ENCODE results near the gene MAP6D1.

Gene MAP6D1

GRCh38 chr3:183825456-183826161 is at the start of gene MAP6D1:
MAP6D1 (minus strand) TSS chr3:183825577; CDS start chr3:183825547, 30 bp downstream.
- peak; percentile 58 for DNase-seq

DNA sequence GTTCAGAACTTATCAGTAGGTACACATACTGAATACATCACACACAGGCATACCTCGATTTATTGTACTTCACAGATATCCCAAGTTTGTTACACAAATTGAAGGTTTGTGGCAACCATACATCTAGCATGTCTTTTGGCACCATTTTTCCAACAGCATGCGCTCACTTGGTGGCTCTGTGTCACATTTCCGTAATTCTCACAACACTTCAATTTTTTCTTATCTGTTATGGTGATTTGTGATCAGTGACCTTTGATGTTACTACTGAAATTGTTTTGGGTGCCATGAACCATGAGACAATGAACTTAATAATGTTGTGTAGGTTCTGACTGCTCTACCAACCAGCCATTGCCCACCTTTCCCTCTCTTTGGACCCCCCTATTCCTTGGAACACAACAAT is 48.5 kb upstream of the MAP6D1 start:
- DNase-seq: no peak

GRCh38 chr3:183871541-183871940 is 46.2 kb upstream of the MAP6D1 start:
- no peak for DNase-seq

GRCh38 chr3:183870563-183870962 is 45.2 kb upstream of the MAP6D1 start:
- DNase-seq: no peak

GRCh38 chr3:183868796-183869195 is 43.4 kb upstream of the MAP6D1 start:
- DNase-seq: no peak

- DNase-seq: no peak
These were observed 37.2 kb upstream of the MAP6D1 start for GRCh38 chr3:183862610-183863009.

DNA sequence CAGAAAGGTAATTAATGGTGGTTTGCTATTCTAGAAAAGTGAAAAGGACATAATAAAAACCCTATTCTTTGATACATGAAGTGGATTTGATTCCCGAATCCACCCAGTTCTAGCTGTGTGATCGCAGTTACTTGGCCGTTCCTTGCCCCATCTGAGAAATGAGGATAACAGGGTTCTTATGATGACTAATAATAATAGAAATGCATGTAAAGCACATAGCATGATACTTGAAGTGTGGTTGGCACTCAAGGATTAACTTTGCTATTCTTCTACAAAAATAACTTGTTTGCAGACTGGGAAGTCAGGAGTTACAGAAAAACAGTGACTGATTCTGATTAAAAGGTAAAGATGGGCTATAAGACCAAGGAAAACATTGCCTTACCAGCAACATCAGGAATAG is 32.5 kb upstream of the MAP6D1 start:
- DNase-seq: no peak

DNA sequence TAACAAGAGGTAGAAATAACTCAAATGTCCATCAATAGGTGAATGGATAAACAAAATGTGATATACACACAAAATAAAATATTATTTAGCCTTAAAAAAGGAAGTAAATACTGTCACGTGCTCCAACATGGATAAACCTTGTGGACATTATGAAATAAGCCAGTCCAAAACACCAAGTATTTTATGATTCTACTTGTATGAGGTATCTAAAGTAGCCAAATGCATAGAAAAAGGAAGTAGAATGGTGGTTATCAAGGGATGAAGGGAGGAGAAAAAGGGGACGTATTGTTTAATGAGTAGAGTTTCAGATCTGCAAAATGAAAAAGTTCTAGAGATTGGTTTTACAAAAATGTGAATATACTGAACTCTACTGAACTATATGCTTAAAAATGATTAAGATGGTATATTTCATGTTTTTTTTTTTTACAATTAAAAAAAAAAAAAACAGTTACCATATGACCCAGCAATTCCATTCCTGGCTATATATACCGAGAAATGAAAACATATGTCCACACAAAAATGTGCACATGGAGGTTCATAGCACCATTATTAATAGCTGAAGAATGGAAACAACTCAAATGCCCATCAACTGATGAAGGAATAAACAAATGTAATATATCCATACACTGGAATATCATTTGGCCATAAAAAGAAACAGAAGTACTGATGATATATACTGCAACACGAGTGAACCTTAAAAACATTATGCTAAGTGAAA is 29.1 kb upstream of the MAP6D1 start:
- DNase-seq: no peak

- DNase-seq: no peak
These were observed 20.4 kb upstream of the MAP6D1 start for GRCh38 chr3:183845608-183846288.

DNA sequence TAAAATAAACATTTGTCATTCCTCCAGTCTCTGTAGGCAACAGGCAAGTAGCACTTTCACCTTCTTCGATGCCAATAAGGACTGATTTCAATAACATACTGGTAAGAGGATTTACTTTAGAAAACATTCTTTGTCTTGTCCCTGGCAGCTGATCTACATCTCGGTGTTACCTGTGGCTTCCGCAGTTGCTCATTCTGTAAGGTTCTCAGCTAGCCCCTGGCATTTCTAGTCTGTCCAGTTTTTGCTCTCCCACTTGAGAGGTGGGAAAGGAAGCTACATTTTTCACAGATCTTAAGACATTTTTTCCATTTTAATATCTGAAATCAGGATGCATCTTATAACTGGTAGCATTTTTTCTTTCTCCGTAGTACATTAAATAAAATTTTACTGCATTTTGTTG is 19.7 kb upstream of the MAP6D1 start:
- DNase-seq: no peak

GRCh38 chr3:183844606-183845005 is 19.2 kb upstream of the MAP6D1 start:
- DNase-seq: no peak

- no peak for DNase-seq
These were observed 14.4 kb upstream of the MAP6D1 start for GRCh38 chr3:183839751-183840150.

GRCh38 chr3:183837894-183838293 is 12.5 kb upstream of the MAP6D1 start:
- DNase-seq: no peak

- DNase-seq: no peak
These were observed 12.0 kb upstream of the MAP6D1 start for GRCh38 chr3:183837390-183837789.

GRCh38 chr3:183833516-183833915 is 8.1 kb upstream of the MAP6D1 start:
- DNase-seq: no peak

- no peak for DNase-seq
These were observed 4.8 kb upstream of the MAP6D1 start for GRCh38 chr3:183830187-183830586.

- DNase-seq: no peak
These were observed 4.1 kb upstream of the MAP6D1 start for GRCh38 chr3:183829466-183829865.

DNA sequence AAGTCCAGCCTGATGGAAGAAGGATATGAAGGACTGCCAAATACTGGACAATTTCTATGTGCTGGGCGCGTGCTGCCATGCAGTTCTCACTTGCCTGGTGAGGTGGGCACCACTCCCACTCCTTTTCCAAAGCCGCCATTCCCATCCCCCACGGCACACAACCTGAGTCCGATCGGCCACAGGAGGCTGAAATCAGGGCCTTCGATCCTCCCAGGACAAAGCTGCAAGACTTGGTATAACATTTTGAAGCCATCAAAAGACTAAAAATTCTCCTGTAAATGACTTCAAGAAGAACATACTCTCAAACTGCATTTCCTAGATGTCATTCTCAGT is 3.1 kb upstream of the MAP6D1 start:
- DNase-seq: no peak

GRCh38 chr3:183827809-183828537 is 2.6 kb upstream of the MAP6D1 start:
- no peak for DNase-seq

GRCh38 chr3:183826448-183827250 is 1.3 kb upstream of the MAP6D1 start:
- peak; percentile 47 for DNase-seq

- DNase-seq: no peak
These were observed 469 bp downstream of the MAP6D1 start for GRCh38 chr3:183824761-183825455.

- no peak for DNase-seq
These were observed 1.4 kb downstream of the MAP6D1 start for GRCh38 chr3:183823963-183824362.

All from NCI-H774 (cell line).